Uterus (tissue), 4 donors: ENCODE results near the gene USB1. TPM values are rescaled to one million over a fixed set of nuclear protein-coding genes. Genes with fewer than 3 reads are reported as not detected.

Source experiments
- DNase-seq, 2 donors: peaks; one replicate each; pipeline ENCODE4 v3.0.0-alpha.2; 2019 to 2020
- H3K27ac ChIP-seq, 2 donors: fragments of 200-600 bp; sonication (generic); 1 replicate in 1 of 2; 2 replicates in 1 of 2; pipeline ENCODE4 v1.5.1; 2016 to 2018
- H3K27me3 ChIP-seq, 2 donors: fragments of 200-600 bp; sonication (generic); one replicate each; pipeline ENCODE4 v1.5.1; 2018 to 2019; ENCODE audit warnings: control low read depth in 1 of 2
- H3K36me3 ChIP-seq, 2 donors: fragments of 200-600 bp; sonication (generic); one replicate each; pipeline ENCODE4 v1.5.1; 2019; ENCODE audit warnings: control low read depth in 1 of 2
- H3K4me1 ChIP-seq, 2 donors: fragments of 200-600 bp; sonication (generic); one replicate each; pipeline ENCODE4 v1.5.1; 2018 to 2019; ENCODE audit warnings: control low read depth in 1 of 2
- H3K4me3 ChIP-seq, 2 donors: fragments of 200-600 bp; sonication (generic); 1 replicate in 1 of 2; 2 replicates in 1 of 2; pipeline ENCODE4 v1.5.1; 2018 to 2019; ENCODE audit warnings: mild to moderate bottlenecking in 1 of 2
- H3K9me3 ChIP-seq, 2 donors: fragments of 200-600 bp; sonication (generic); one replicate each; pipeline ENCODE4 v1.5.1; 2019; ENCODE audit warnings: control low read depth in 1 of 2
- CTCF ChIP-seq, 4 experiments: fragments of 200-600 bp in 2 of 4; fragments of 450-650 bp in 2 of 4; sonication (generic) in 2 of 4; IDR thresholded peaks; one replicate each; pipeline ENCODE4 v1.5.1; 2016 to 2019; ENCODE audit warnings: antibody characterized with exemption in 4 of 4, mild to moderate bottlenecking in 2 of 4, moderate library complexity in 1 of 4
- POLR2A ChIP-seq, 2 donors: fragments of 450-650 bp; IDR thresholded peaks; one replicate each; pipeline ENCODE4 v1.6.1; 2016; ENCODE audit warnings: antibody characterized with exemption in 2 of 2, mild to moderate bottlenecking in 1 of 2, moderate library complexity in 1 of 2
- intact Hi-C: fragments of 100-400 bp; cut with DNase I; formaldehyde crosslinking; loops from one replicate; pipeline ENCODE4 v1.15.1; 2023; ENCODE audit warnings: low total_unique reads
- total RNA-seq, 4 donors: library from RNA; depleted of rRNA in 3 of 4; stranded (reverse); fragments of >200 nt in 3 of 4; gene quantifications; one replicate each; pipeline versions ENCODE4 v1.1.0 to v1.2.4, GENCODE V29; 2014 to 2023
- donor health status: DM: yes; HTN: yes; CAD: no.

Gene USB1
- total RNA-seq, 4 donors from 2014 or later = 2.0 to 34.9 (median 14.9) TPM

- Histone ChIP-seq H3K27ac (no peak overlapping the region), H3K9me3 (no peaks in the 10 kb centered on the region), H3K4me3 (no peak overlapping the region), H3K4me1 (peaks cover 0 to 2% of the 10 kb centered on the region in 2 donors), H3K36me3 (no peaks in the 10 kb centered on the region), H3K27me3 (no peaks in the 10 kb centered on the region)
- no peak for TF ChIP-seq POLR2A (IDR thresholded peaks at IDR 0.05)
- no peak for TF ChIP-seq CTCF (IDR thresholded peaks at IDR 0.05)
- DNase-seq = no peak
- intact Hi-C loops = no loop called here
These were observed 15.7 kb downstream of the USB1 start for GRCh38 chr16:58016840-58017446.

GRCh38 chr16:58018803-58019202 is 17.6 kb downstream of the USB1 start:
- H3K36me3 ChIP-seq = no peaks in the 10 kb centered on the region
- H3K27ac ChIP-seq = no peak overlapping the region
- TF ChIP-seq POLR2A (IDR thresholded peaks at IDR 0.05) = no peak
- no peak for TF ChIP-seq CTCF (IDR thresholded peaks at IDR 0.05)
- no peaks in the 10 kb centered on the region for H3K9me3 ChIP-seq
- DNase-seq = no peak
- peaks cover 0 to 12% of the 10 kb centered on the region in 2 donors for H3K4me1 ChIP-seq
- intact Hi-C loops = no loop called here
- H3K27me3 ChIP-seq = no peaks in the 10 kb centered on the region
- H3K4me3 ChIP-seq = no peak overlapping the region

GRCh38 chr16:58019866-58020538 is 18.8 kb downstream of the USB1 start:
- H3K36me3 ChIP-seq = no peaks in the 10 kb centered on the region
- H3K4me3 ChIP-seq = no peak overlapping the region
- intact Hi-C loops = loop anchor here (5.0 kb wide), 1 partner anchor 107 kb away; the partner anchor contains the start of gene CFAP20
- TF ChIP-seq POLR2A (IDR thresholded peaks at IDR 0.05) (no peak), CTCF (IDR thresholded peaks at IDR 0.05) (no peak)
- H3K9me3 ChIP-seq = no peaks in the 10 kb centered on the region
- H3K27me3 ChIP-seq = no peaks in the 10 kb centered on the region
- H3K4me1 ChIP-seq = peaks cover 0 to 12% of the 10 kb centered on the region in 2 donors
- H3K27ac ChIP-seq = no peak overlapping the region
- DNase-seq = no peak

- H3K27me3 ChIP-seq = no peaks in the 10 kb centered on the region
- H3K27ac ChIP-seq = no peak overlapping the region
- H3K4me1 ChIP-seq = peaks cover 0 to 12% of the 10 kb centered on the region in 2 donors
- H3K9me3 ChIP-seq = no peaks in the 10 kb centered on the region
- H3K36me3 ChIP-seq = no peaks in the 10 kb centered on the region
- peak; percentile 54 to 66 for DNase-seq
- no peak overlapping the region for H3K4me3 ChIP-seq
- peak; percentile 71 to 79 (median 74) for TF ChIP-seq CTCF (IDR thresholded peaks at IDR 0.05)
- TF ChIP-seq POLR2A (IDR thresholded peaks at IDR 0.05) = no peak
- intact Hi-C loops = loop anchor here (5.0 kb wide), 1 partner anchor 106 kb away; the partner anchor contains the start of gene CFAP20
These were observed 19.7 kb downstream of the USB1 start for GRCh38 chr16:58020628-58021521.
